ENCODE measurements around the gene SRPK1.

Gene SRPK1

DNA sequence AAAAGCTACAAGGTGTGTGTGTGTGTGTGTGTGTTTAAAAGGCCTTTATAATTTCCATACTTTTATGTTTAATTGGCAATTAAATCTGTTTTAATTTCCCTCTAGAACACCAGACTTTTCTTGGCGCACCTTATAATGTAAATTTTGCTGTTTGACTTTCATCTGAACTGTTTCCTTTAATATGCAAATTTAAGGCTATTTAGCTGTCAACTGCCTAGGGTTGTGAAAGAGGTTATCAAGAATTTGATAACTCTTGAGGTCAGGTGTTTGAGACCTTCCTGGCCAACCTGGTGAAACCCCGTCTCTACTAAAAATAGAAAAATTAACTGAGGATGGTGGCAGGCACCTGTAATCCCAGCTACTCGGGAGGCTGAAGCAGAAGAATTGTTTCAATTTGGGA is 119.8 kb downstream of the SRPK1 start:
- H3K79me2 ChIP-seq (ENCODE audit: insufficient read depth, low read length), result no peaks in the 10 kb centered on the region
- H3K9ac ChIP-seq (ENCODE audit: low read depth, low read length), result no peak overlapping the region
- H3K27me3 ChIP-seq (ENCODE audit: insufficient read depth, low read length, poor library complexity), result no peaks in the 10 kb centered on the region
- H3K9me3 ChIP-seq (ENCODE audit: insufficient read depth, low read length, severe bottlenecking), result no peaks in the 10 kb centered on the region
- H2AFZ ChIP-seq (ENCODE audit: low read depth, low read length), result no peak overlapping the region
- H3K36me3 ChIP-seq (ENCODE audit: insufficient read depth, low read length), result no peaks in the 10 kb centered on the region
- peaks cover 7% of the 10 kb centered on the region for H3K4me1 ChIP-seq (ENCODE audit: insufficient read depth, low read length)
- H3K4me3 ChIP-seq (ENCODE audit: low read depth in 1 of 2, low read length in 2 of 2), result no peak overlapping the region
- TF ChIP-seq CTCF (IDR thresholded peaks at IDR 0.05; ENCODE audit: borderline replicate concordance, extremely low read depth, low read length, poor library complexity, severe bottlenecking) (no peak), EZH2 (IDR thresholded peaks at IDR 0.05; ENCODE audit: borderline replicate concordance, low read depth, low read length, severe bottlenecking) (no peak)
- no peak overlapping the region for H3K4me2 ChIP-seq (ENCODE audit: insufficient read depth, low read length)
- ATAC-seq (ENCODE audit: insufficient read depth, low read depth) (no peak), DNase-seq (no peak)
- H3K27ac ChIP-seq (ENCODE audit: low read length), result no peak overlapping the region
- H4K20me1 ChIP-seq (ENCODE audit: insufficient read depth, low read length), result peaks cover 8% of the 10 kb centered on the region; the same call in 1 of the 2 replicates

DNA sequence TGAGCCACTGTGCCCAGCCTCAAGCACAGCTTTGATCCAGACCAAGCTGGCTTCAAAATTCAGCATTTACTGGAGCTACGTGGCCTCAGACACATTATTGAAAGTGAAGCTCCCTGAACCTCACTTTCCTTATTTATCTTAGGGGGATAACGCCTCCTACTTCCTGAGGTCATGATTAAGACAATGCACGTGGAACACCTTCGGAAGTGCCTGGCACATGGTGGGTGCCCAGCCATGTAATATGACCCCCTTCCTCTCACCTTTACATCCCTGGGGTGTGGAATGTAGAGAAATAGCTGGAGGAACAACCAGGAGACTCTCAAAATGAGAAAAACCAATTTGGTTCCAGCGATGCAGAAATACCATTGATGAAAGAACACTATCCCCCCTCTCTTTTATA is 122.2 kb downstream of the SRPK1 start:
- no peak for ATAC-seq (ENCODE audit: insufficient read depth, low read depth)
- no peaks in the 10 kb centered on the region for H3K9me3 ChIP-seq (ENCODE audit: insufficient read depth, low read length, severe bottlenecking)
- no peaks in the 10 kb centered on the region for H3K4me1 ChIP-seq (ENCODE audit: insufficient read depth, low read length)
- no peak overlapping the region for H3K4me3 ChIP-seq (ENCODE audit: low read depth in 1 of 2, low read length in 2 of 2)
- H3K79me2 ChIP-seq (ENCODE audit: insufficient read depth, low read length), result no peaks in the 10 kb centered on the region
- H3K36me3 ChIP-seq (ENCODE audit: insufficient read depth, low read length), result no peaks in the 10 kb centered on the region
- no peak for DNase-seq
- peaks cover 4% of the 10 kb centered on the region for H3K27me3 ChIP-seq (ENCODE audit: insufficient read depth, low read length, poor library complexity)
- H3K27ac ChIP-seq (ENCODE audit: low read length), result no peak overlapping the region
- no peak overlapping the region for H3K4me2 ChIP-seq (ENCODE audit: insufficient read depth, low read length)
- H4K20me1 ChIP-seq (ENCODE audit: insufficient read depth, low read length), result peaks cover 13% of the 10 kb centered on the region
- H2AFZ ChIP-seq (ENCODE audit: low read depth, low read length), result no peak overlapping the region
- no peak for TF ChIP-seq EZH2 (IDR thresholded peaks at IDR 0.05; ENCODE audit: borderline replicate concordance, low read depth, low read length, severe bottlenecking)
- no peak for TF ChIP-seq CTCF (IDR thresholded peaks at IDR 0.05; ENCODE audit: borderline replicate concordance, extremely low read depth, low read length, poor library complexity, severe bottlenecking)
- no peak overlapping the region for H3K9ac ChIP-seq (ENCODE audit: low read depth, low read length)

DNA sequence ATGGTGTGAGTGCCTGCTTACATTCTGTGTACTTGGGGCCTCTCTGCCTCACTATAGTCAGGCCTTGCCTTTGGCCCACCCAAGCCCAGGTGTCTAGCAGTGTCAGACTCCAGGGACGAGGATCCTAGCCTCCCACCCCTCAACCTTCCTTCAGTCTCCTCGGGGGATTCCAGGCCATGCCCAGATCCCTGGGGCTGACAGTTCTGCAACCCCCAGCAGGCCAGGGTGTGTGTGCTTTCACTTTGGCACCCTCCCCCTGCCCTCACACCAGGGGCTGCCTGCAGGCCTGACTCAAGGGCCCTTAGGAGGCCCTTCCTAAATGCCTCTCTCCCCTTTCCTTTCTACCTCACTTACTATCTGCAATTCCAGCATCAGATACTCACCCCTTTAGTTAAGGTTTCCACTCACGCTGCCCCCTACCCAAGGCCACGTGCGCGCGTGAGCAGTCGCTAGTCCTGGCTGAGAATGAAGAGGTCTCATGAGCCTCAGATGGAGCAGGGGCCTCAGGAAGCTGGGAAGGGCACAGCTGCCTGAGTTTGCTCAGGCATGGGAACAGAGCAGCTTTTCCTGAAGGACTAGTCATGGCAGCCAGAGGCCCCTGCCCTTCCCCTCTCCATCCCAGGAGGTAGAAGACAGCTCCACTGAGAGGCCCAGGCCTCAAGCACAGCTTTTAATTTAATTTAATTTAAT is 122.9 kb downstream of the SRPK1 start:
- no peak for ATAC-seq (ENCODE audit: insufficient read depth, low read depth)
- Histone ChIP-seq H3K36me3 (ENCODE audit: insufficient read depth, low read length) (no peaks in the 10 kb centered on the region), H3K9me3 (ENCODE audit: insufficient read depth, low read length, severe bottlenecking) (no peaks in the 10 kb centered on the region), H3K9ac (ENCODE audit: low read depth, low read length) (no peak overlapping the region), H3K27ac (ENCODE audit: low read length) (no peak overlapping the region), H3K4me1 (ENCODE audit: insufficient read depth, low read length) (no peaks in the 10 kb centered on the region), H3K4me2 (ENCODE audit: insufficient read depth, low read length) (no peak overlapping the region), H4K20me1 (ENCODE audit: insufficient read depth, low read length) (peaks cover 13% of the 10 kb centered on the region), H3K4me3 (ENCODE audit: low read depth in 1 of 2, low read length in 2 of 2) (no peak overlapping the region), H2AFZ (ENCODE audit: low read depth, low read length) (no peak overlapping the region), H3K79me2 (ENCODE audit: insufficient read depth, low read length) (no peaks in the 10 kb centered on the region), H3K27me3 (ENCODE audit: insufficient read depth, low read length, poor library complexity) (peaks cover 9% of the 10 kb centered on the region)
- DNase-seq, result no peak
- TF ChIP-seq EZH2 (IDR thresholded peaks at IDR 0.05; ENCODE audit: borderline replicate concordance, low read depth, low read length, severe bottlenecking) (no peak), CTCF (IDR thresholded peaks at IDR 0.05; ENCODE audit: borderline replicate concordance, extremely low read depth, low read length, poor library complexity, severe bottlenecking) (no peak)
